HG02973 (cell line): ENCODE results near the gene VAT1.

Source experiments
- ATAC-seq: cut with Tn5 transposase; IDR thresholded peaks from one replicate; pipeline ENCODE4 v1.9.1; 2021; ENCODE audit warnings: moderate library complexity; ENCODE audit not compliant: unreplicated experiment

Gene VAT1

DNA sequence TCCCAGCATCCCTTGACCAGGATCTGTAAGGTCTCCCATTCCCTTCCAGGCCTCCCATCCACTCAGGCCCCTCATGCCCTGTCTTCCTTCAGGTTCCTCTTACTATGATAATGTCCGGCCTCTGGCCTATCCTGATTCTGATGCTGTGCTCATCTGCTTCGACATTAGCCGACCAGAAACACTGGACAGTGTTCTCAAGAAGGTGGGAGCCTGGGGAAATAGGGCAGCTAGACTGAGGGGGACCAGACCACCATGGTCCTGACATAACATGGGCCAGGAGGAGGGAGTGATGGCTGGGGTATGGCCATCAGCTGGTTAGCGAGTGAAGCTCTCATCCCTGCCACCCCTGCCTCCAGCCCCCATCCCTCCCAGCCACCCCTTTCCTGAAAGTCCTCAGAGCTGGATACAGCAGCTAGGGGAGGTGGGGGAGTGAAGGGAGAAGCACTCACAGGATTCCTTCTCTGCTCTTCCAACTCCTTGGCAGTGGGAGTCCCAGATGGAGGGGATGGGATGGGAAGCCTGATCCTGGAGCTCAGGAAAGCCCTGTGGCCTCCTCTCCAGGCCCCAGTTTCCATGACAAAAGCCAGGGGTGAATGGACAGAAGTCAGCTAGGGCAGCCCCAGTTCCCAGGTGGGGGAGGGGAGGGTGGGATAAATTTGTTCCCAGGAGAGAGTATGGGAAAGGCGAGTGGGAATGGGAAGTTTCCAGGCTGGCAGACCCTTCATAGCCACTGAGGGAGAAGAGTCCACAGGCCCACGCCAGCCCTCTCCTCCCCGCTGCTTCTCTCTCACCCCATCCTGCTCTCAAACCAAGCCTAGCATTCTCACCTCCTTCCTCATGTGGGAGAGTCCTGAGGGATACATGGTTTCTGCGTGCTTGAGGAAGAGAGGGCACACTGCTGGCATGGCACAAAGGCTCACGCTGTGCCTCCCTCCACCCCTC, 5.2 kb upstream of the VAT1 start:
- ATAC-seq: no peak

DNA sequence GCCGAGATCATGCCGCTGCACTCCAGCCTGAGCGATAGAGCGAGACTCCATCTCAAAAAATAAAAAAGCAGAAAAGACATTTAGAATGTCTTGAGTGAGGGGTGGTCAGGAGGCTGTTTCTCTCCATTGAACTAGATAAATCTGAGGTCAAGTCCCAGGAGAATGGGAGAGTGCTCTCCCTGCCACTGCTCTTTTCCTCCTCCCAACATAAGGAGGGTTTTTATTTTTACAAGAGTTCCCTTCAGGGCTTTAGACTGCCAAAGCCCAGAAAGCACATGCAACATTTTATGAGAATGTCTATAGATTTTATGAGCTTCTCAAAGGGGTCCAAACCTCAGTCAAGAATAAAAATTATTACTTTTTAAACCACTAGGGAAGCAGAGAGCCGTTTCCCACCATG, 4.4 kb upstream of the VAT1 start:
- ATAC-seq: no peak

DNA sequence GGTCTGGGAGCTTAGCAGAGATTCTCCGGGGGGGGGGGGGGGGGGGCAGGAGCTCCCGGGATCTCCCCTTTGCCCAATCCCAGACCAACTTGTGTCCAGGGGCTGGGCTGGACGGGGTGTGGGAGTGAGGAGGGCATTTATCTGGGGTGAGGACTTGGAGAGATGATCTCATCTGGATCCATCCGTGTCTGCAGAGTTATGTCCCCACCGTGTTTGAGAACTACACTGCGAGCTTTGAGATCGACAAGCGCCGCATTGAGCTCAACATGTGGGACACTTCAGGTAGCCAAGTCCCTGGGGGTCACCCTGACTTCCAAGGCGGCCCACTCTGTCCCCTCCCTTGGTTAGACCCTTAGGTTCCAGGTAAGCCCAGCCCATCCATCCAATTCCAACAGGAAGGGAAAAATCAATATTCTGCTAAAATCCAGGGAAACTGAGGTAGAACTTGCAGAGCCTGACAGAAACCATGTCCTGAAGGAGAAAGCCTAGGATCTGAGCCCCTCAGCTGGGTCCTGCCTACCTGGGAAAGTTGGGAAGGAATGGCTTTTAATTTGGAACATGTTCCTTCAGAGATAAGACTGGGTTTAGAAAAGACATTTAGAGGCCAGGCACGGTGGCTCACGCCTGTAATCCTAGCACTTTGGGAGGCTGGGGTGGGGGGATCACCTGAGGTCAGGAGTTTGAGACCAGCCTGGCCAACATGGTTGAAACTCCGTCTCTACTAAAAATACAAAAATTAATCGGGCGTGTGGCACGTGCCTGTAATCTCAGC, 3.8 kb upstream of the VAT1 start:
- no peak for ATAC-seq

DNA sequence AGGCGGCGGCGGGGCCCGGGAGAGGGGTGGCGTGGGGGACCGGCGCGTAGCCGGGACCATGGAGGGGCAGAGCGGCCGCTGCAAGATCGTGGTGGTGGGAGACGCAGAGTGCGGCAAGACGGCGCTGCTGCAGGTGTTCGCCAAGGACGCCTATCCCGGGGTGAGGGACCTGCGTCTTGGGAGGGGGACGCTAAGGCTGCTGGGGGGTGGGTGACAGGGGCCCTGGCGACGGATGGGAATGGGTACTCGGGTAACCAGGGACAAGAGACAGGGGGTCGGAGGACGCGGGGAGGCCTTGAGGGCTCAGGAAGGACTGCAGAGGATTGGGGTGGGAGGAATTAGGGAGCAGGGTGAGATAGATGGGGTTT, 3.1 kb upstream of the VAT1 start:
- ATAC-seq: no peak

DNA sequence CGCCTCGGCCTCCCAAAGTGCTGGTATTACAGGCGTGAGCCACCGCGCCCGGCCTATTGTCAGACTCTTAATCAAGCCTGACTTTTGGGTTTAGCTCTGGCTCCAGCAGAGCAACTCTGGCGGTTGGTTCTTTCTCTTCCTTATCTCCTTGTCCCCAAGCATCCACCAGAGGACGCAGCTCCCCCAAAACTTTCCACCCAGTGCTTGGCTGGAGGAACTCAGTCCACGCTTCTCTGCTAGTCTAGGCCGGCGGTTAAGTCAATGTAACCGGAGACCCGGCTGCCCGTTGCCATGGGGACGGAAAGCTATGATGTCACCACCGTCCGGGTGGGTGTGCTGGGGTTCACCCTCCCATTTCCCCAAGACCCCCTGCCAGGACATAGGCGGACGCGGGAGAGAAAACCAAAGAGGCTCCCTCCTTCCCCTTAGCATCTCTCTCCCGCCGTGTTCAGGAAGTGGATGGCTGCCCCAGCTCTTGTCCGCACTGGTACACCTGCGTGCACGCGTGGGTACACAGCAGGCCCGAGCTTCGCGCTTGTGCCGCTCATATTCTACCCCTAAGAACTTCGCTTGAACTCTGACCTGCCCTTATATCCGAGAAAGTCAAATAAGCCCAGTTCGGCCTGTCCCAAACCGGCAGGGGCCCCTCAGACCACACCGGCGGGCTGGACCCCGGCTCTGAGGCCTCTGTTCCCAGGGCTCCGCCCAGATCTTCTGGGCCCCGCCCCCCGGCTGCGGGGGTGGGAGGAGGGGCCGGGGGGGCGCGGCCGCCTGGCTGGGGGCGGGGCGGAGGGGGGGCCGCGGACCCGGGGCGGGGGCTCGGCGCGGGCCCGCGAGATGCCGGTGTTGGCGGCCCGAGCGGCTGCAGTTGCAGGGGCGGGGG, 2.5 kb upstream of the VAT1 start, which contains the start of gene RND2:
TSS of gene RND2 (plus strand) at position 825 of the 883 bp plus-strand sequence. CDS start 117 bp downstream, outside the sequence.
- ATAC-seq: no peak

DNA sequence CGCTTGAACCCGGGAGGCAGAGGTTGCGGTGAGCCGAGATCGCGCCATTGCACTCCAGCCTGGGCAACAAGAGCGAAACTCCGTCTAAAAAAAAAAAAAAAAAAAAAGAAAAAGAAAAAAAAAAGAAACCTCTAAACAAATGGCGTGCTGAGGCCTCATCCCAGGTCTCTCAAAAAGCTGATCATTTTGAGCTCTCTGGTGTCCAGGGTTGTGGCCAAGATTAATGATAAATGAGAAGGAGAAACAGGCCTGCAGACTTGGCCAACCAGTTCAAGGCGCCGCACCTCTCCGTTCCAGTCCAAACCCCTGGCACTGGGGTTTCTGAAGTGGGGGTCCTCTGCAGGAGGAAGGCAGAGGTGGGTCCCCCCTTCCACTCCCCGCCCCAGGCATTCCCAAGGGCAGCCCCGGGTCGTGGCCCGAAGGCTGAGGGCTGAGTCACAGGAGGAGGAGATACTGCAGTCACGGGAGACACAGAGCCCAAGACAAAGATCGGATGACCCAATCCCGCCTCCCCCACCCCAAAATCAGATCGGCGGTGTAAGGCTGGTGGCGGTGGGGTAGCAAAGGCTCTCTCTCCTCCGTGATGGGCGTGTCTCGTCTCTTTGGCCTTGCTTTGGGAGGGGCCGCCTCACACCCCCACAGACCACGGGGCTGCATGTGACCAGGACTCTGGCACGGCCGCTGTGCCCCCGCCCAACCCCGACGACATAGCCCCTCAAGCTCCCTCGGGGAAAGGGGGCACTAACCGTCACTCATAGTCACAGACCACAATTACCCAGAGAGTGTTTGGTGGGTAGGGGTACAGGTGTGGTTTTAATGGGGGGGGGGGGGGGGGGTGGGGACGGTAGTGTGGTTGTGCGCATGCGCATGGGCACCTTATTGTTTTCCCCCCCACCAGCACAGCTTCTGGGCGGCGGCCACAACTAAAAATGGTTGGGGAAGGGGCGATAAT, 1.1 kb downstream of the VAT1 start:
- no peak for ATAC-seq

DNA sequence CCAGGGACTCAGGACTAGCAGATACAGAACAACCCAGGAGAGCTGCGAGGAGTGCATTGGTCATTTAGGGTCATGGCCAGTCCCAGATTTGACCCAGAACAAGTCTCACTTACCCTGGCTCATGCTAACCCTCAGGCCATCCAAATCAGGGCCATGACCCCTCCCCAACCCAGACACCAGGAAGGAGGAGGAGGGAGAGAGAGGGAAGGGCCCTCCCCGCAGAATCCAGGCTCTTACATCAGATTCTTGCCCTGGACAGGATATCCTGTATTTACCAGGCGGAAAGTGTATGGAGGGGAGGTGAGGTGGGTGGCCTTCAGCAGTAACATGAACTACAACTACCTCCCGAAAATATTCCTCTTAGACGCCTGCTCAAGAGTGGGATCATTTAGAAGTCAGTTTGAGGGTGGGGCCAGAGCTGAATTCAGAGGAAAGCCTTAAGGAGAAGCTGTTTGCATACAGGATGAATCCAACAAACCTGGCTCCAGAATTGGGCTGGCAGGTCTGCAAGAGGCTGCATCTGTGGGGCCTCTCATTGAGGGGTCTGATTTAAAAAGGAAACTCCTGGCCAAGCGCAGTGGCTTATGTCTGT, 2.1 kb downstream of the VAT1 start:
- no peak for ATAC-seq

DNA sequence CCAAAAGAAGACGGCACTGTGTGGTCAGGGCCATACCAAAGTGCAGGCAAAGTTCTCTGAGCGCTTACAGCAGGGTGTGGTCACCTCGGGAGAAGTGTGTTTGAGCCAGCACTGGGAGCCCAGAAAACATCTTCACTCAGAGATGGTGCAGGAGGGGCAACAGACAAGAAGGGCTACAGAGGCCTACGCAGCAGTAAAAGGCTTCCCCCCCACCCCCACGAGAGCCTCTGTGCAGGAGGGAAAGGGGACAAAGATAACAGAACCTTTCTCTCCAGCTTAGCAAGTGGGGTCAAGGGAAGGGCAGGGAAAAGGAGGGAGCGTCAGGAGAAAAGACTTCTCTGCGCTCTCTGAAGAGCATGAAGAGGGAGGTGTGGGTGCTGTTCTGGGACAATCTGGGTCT, 2.8 kb downstream of the VAT1 start:
- no peak for ATAC-seq

DNA sequence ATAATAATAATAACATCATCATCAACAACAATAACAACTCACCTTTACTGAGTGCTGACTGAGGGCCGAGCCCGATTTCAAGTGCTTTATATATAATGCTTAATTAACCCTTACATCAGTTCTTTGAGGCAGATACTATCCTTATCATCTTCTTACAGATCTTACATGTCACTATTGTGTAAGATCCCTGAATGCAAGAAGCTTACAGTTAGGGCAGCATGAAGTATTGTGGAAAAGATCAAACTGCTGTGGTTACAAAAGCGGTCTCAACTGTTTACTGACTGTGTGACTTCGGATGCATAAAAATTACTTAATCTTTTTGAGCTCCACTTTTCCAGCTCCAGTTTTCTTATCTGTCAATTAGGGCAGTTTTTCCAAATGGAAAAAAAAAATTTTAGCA, 3.3 kb downstream of the VAT1 start:
- no peak for ATAC-seq

DNA sequence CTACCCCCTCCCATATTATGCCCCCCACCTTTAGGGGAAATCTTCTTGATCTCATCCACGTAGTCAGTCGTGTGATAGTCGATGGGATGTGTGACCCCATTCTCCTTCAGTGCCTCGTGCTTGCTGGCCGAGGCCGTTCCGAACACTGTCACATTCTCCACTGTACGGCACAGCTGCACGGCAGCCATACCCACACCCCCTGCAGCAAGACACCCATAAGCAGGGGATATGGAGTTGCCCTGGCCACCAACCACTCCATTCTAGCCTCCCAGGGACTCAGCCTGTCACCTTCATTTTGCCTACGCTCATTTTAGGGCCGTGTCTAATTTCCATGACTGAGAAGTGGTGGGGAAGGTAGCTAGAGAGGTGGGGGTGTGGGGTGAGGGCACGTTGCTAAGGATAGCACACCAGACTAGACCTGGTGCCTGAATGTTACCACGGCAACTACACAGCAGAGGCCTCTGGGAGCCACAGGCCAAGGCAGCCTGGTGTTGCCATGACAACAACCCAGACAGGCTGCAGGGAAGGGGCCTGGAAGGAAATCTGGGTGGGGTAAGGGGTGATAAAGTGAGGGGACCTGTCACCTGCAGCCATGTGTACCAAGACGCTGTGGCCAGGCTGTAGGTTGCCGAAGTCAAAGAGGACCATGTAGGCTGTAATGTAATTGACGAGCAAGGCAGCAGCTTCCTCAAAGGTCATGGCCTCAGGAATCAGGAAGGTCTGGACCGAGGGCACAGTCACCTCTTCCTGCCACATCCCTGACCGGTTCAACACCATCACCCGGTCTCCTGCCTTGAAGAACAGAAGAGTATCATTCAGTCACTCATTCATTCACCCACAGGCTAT, 4.0 kb downstream of the VAT1 start:
- ATAC-seq: no peak

DNA sequence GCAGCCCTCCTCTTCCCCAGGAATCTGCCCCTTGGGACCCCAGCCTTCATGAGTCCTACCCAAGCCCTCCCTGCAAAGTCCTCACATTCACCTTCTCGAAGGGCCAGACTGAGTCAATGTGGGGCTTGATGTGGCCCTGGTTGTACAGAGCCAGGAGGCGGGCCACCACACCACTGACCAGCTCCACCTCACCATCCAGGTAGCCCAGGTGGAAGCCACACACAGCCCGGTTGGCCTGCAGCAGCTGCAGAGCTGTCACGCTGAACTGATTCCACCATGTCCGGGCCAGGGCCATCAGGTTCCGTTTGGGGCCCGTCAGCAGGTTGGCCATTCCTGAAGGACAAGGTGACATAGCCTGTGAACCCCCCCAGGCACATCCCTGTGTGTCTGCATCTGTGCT, 6.0 kb downstream of the VAT1 start:
- ATAC-seq: no peak

DNA sequence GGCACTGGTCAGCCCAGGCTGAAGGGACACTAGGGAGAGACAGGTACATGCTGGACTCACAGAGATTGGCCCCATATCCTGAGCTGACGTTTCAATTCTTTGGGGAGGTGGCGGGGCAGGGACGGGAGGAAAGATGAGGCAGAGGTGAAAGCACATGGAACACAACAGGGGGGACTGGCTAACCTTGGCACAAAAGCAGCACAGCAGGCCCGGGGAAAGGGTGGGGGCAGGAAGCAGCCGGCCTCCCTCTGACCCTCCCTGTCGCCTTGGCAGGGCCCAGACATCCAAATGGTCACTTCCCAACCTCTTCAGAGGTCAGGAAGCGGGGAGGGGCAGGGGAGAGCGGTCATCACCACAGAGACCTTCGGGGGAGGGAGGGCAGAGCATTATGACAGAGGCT, 6.6 kb downstream of the VAT1 start:
- ATAC-seq: no peak

DNA sequence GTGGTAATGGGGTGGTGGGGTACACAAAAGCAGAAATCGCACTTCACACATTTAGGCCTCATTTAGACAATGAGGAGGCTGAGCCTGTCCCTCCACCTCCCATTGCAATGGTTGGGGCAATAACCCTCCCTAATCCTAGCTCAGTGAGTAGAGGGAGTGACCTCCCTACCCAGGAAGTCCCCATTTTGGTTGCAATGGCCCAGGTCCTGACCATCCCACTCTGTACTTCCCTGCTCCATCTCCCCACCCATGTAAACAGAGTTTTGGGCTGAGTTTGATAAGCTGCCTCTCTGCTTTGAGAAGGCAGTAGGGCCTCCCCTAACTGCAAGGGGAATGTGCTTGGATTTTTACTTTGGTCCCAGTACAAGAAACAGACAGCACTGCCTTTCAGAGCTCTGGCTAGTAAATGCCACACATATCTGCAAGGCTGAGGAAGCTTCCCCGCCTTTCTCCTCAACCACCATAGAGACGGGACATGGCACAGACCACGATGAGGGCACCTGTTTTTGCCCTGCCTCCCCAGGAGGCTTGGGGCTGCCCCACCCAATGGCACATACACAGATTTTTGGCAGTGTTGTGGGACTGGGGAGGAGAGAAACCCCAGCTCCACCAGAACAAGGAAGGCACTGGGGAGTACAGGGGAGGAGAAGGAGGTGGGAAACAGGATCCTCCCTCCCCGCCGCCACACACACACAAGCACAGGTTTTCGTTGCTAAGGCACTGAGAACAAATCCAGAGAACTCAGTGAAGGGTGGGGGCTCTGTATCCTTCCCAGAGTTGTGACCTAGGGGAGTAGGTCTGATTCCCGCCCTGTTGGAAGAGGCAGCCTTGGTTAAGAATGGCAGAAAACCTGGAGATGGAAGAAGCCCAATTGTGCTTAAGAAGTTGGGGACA, 7.3 kb downstream of the VAT1 start:
- no peak for ATAC-seq

DNA sequence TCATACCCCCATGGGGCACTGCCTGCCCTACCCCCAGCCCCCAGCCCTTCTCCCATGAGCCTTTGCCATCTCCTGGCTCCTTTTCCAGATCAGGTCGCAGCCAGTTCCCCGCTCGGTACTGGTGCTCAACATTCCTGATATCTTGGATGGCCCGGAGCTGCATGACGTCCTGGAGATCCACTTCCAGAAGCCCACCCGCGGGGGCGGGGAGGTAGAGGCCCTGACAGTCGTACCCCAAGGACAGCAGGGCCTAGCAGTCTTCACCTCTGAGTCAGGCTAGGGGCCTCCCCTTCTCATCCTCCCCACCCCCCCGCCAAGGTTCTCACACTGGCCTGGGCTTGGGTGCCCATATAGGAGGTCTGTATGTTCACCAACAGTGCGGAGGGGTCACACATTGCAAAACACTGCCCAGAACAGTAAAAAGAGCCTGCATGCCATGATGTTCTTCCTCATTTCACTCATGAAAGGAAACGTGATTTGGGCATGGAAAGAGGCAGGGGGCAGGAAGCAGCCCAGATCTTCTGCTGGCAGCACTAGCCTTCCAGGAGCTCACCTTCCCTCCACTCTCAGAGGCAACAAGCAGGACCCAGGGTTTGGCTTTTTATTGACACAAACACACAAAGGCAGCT, 8.1 kb downstream of the VAT1 start:
- ATAC-seq: no peak

DNA sequence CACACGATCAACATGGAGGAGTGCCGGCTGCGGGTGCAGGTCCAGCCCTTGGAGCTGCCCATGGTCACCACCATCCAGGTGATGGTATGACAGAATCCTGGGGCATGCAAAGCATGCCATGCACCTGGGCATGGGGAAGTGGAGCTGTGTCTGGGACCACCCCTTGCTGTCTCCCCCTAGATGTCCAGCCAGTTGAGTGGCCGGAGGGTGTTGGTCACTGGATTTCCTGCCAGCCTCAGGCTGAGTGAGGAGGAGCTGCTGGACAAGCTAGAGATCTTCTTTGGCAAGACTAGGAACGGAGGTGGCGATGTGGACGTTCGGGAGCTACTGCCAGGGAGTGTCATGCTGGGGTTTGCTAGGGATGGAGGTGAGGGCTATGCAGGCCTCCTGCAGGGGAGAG, 8.9 kb downstream of the VAT1 start:
- no peak for ATAC-seq

DNA sequence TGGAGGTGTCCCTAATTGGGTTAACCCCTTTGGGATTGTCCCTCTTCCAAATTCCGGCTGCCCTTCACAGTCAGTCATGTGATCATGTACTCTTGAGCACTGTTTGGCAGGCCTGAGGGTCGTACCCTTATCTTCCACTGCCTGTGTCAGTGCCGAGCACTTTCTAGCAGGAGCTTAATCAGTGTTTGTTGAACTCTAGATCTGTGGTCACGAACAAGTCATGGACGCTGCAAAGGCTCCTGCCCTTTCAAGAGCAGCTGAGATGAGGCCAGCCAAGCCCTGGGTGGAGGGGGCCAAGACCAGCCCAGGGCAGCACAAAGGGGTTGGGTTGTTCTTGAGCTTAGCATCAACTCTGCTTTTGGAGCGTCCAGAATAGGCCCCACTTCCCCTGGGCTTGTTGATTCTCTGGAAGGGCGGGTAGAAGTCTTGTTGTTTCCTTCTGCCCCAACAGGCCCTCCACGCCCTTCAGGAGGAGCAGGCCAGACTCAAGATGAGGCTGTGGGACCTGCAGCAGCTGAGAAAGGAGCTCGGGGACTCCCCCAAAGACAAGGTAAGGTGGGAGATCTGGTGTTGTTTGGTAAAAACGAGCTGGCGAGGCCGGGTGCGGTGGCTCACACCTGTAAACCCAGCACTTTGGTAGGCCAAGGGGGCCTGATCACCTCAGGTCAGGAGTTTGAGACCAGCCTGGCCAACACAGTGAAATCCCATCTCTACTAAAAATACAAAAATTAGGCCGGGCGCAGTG, 10.3 kb downstream of the VAT1 start:
- no peak for ATAC-seq
